Keratinocyte (primary cell): Measurements from ENCODE around the gene PDK4.
A peak's percentile ranks its signal among the peaks of the same experiment; 100 is the strongest.

Source experiments
- EZH2 ChIP-seq: IDR thresholded peaks from one replicate; pipeline ENCODE4 v1.6.1; 2012; ENCODE audit warnings: inconsistent platforms, mild to moderate bottlenecking, low read length, moderate library complexity
- TF ChIP-seq, protein P1 (sequence below), 3 experiments: IDR thresholded peaks in 1 of 3; conservative IDR thresholded peaks in 1 of 3; optimal IDR thresholded peaks in 1 of 3; 2 replicates in 2 of 3; 3 replicates in 1 of 3; pipeline versions ENCODE3 to v1.5.1; 2011; ENCODE audit warnings: low read length in 3 of 3, mild to moderate bottlenecking in 3 of 3, moderate library complexity in 2 of 3, control low read depth in 1 of 3, inconsistent platforms in 1 of 3; ENCODE audit not compliant: insufficient read depth in 2 of 3; ENCODE audit errors: extremely low read depth in 1 of 3

GRCh38 chr7:95545007-95545615 is 51.2 kb downstream of the PDK4 start:
- TF ChIP-seq, protein P1, sequence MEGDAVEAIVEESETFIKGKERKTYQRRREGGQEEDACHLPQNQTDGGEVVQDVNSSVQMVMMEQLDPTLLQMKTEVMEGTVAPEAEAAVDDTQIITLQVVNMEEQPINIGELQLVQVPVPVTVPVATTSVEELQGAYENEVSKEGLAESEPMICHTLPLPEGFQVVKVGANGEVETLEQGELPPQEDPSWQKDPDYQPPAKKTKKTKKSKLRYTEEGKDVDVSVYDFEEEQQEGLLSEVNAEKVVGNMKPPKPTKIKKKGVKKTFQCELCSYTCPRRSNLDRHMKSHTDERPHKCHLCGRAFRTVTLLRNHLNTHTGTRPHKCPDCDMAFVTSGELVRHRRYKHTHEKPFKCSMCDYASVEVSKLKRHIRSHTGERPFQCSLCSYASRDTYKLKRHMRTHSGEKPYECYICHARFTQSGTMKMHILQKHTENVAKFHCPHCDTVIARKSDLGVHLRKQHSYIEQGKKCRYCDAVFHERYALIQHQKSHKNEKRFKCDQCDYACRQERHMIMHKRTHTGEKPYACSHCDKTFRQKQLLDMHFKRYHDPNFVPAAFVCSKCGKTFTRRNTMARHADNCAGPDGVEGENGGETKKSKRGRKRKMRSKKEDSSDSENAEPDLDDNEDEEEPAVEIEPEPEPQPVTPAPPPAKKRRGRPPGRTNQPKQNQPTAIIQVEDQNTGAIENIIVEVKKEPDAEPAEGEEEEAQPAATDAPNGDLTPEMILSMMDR (optimal IDR thresholded peaks at IDR 0.05 in 1 of 3, IDR thresholded peaks at IDR 0.05 in 1 of 3, conservative IDR thresholded peaks at IDR 0.05 in 1 of 3; ENCODE audit: extremely low read depth in 1 of 3, insufficient read depth in 2 of 3, low read length in 3 of 3): peak; percentile 57 to 62 (median 62)
- TF ChIP-seq EZH2: no peak
